ENCODE data around the gene NYAP2. TPM values are rescaled to one million over a fixed set of nuclear protein-coding genes. Genes with fewer than 3 reads are reported as not detected.

The NYAP2 gene
- total RNA-seq (2013; cell fraction: nucleolus; rRNA removed), result not detected in 2 replicates
- not detected in 2 replicates for total RNA-seq (2014; rRNA removed)
- not detected in 2 replicates for total RNA-seq (2014; rRNA removed; fragmentation: Illumina TruSeq; extraction: Trizol)
- total RNA-seq (2021), result not detected in 2 replicates
- polyA plus RNA-seq (2011; ENCODE audit: low read depth), result not detected
- 0.03 TPM in 1 of 2 replicates, not detected in the other for polyA plus RNA-seq (2011; rRNA removed)
- polyA plus RNA-seq (2011; cell fraction: cytosol; rRNA removed), result not detected in 2 replicates
- 0.03 TPM in 2 replicates for polyA plus RNA-seq (2011; cell fraction: nucleus; rRNA removed)
- not detected in 2 replicates for polyA plus RNA-seq (2012)
- not detected in 2 replicates for polyA plus RNA-seq (2014; fragmentation: Illumina TruSeq; extraction: Trizol)
- polyA plus RNA-seq (2014; fragmentation: Nextera tagmentation; extraction: Ambion mirVana), result not detected
- not detected in 2 replicates for polyA plus RNA-seq (2014; rRNA removed)
- polyA plus RNA-seq (2016; fragmentation: Nextera tagmentation; extraction: Ambion mirVana), result not detected
- polyA minus RNA-seq (2011; rRNA and poly(A)+ RNA removed), result not detected in 2 replicates
- polyA minus RNA-seq (2011; cell fraction: cytosol; rRNA and poly(A)+ RNA removed), result not detected in 2 replicates
- polyA minus RNA-seq (2011; cell fraction: nucleus; rRNA and poly(A)+ RNA removed), result not detected in 2 replicates
- Bru-seq, nascent RNA, result percentile 4 among the genes with signal in this experiment
- BruChase-seq, experiment 1, labeled RNA remaining after a 6-hour chase, result percentile 3 among the genes with signal in this experiment
- BruChase-seq, experiment 2, labeled RNA remaining after a 2-hour chase, result percentile 2 among the genes with signal in this experiment
- long read RNA-seq, experiment 1, result 0 reads
- long read RNA-seq, experiment 2, result 0 reads

DNA sequence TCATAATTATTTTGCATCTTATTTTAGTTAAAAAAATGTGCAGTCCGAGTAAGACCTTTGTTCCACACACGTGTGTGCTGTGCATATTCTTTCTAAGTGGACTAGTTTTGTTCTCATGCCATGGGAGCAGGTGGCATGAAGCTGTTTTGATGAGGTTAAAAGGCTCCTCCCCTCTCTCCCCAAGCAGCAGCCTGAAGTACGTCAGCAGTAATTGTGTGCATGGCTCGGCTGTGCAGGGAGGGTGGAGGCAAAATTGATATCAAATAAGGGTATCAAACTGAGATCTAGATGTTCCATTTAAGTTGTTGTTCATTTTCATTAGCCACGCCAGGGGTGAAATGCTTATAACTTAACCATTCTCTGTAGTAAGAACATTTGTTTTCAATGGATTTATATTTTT, at the start of gene NYAP2:
Gene NYAP2, plus strand, starts transcription at position 207 of the 400 bp plus-strand sequence. CDS start 9,171 bp downstream, outside the sequence.
- Histone ChIP-seq H2AFZ (ENCODE audit: control insufficient read depth, low read depth, low read length) (no peak within 1 kb of the TSS), H3K4me2 (ENCODE audit: control insufficient read depth, insufficient read depth) (no peak within 1 kb of the TSS), H3K36me3 (ENCODE audit: control insufficient read depth in 2 of 2, insufficient read depth in 2 of 2, low read length in 1 of 2) (no peaks in the 10 kb centered on the region), H3K9me3 (replicated peaks; ENCODE audit: control insufficient read depth, insufficient read depth, low read length) (no peaks in the 10 kb centered on the region), H3K9ac (ENCODE audit: control insufficient read depth, insufficient read depth, low read length) (no peak within 1 kb of the TSS), H3K79me2 (ENCODE audit: control insufficient read depth, insufficient read depth, low read length) (no peaks in the 10 kb centered on the region), H4K20me1 (ENCODE audit: control insufficient read depth, insufficient read depth) (no peaks in the 10 kb centered on the region), H3K27me3 (replicated peaks in 1 of 2; ENCODE audit: control insufficient read depth in 2 of 2, insufficient read depth in 2 of 2, low read length in 1 of 2) (no peaks in the 10 kb centered on the region), H3K4me1 (ENCODE audit: control insufficient read depth, insufficient read depth, low read length) (no peaks in the 10 kb centered on the region), H3K27ac (ENCODE audit: control insufficient read depth, insufficient read depth) (no peak within 1 kb of the TSS), H3K4me3 (no peak within 1 kb of the TSS)
- CTCF ChIA-PET, result no interaction called here
- FAIRE-seq, result no peak
- 11% methylated on average over 5 of the region's 5 CpGs for WGBS (ENCODE audit: insufficient coverage, insufficient replicate concordance, low lambda C conversion rate, missing lambda C conversion rate)
- RAD21 ChIA-PET (ENCODE audit: unreplicated experiment), result no interaction called here
- no peak for DNase-seq (ENCODE audit: low read depth, low spot score)
- intact Hi-C loops (cut with micrococcal nuclease; ENCODE audit: unreplicated experiment) (no loop called here), in situ Hi-C loops (cut with MboI) (no loop called here)
- POLR2A ChIA-PET, result no interaction called here
- no peak for ATAC-seq
- no TSS peak for BruUV-seq (replicated peaks)
- SMC1A ChIA-PET (ENCODE audit: uncharacterized antibody, unreplicated experiment), result no interaction called here
- TF ChIP-seq CHD1 (IDR thresholded peaks at IDR 0.05; ENCODE audit: low read depth, low read length), result no peak
- no peak for TF ChIP-seq SRF (IDR thresholded peaks at IDR 0.05; ENCODE audit: low read depth in 2 of 2, low read length in 2 of 2)
- no peak for TF ChIP-seq IKZF1 (conservative IDR thresholded peaks at IDR 0.05)
- TF ChIP-seq NBN (IDR thresholded peaks at IDR 0.05), result no peak
- TF ChIP-seq TBL1XR1 (IDR thresholded peaks at IDR 0.05; ENCODE audit: low read depth, low read length), result no peak
- TF ChIP-seq, protein P1, sequence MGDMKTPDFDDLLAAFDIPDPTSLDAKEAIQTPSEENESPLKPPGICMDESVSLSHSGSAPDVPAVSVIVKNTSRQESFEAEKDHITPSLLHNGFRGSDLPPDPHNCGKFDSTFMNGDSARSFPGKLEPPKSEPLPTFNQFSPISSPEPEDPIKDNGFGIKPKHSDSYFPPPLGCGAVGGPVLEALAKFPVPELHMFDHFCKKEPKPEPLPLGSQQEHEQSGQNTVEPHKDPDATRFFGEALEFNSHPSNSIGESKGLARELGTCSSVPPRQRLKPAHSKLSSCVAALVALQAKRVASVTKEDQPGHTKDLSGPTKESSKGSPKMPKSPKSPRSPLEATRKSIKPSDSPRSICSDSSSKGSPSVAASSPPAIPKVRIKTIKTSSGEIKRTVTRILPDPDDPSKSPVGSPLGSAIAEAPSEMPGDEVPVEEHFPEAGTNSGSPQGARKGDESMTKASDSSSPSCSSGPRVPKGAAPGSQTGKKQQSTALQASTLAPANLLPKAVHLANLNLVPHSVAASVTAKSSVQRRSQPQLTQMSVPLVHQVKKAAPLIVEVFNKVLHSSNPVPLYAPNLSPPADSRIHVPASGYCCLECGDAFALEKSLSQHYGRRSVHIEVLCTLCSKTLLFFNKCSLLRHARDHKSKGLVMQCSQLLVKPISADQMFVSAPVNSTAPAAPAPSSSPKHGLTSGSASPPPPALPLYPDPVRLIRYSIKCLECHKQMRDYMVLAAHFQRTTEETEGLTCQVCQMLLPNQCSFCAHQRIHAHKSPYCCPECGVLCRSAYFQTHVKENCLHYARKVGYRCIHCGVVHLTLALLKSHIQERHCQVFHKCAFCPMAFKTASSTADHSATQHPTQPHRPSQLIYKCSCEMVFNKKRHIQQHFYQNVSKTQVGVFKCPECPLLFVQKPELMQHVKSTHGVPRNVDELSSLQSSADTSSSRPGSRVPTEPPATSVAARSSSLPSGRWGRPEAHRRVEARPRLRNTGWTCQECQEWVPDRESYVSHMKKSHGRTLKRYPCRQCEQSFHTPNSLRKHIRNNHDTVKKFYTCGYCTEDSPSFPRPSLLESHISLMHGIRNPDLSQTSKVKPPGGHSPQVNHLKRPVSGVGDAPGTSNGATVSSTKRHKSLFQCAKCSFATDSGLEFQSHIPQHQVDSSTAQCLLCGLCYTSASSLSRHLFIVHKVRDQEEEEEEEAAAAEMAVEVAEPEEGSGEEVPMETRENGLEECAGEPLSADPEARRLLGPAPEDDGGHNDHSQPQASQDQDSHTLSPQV (IDR thresholded peaks at IDR 0.05), result no peak
- no peak for TF ChIP-seq POU2F2 (IDR thresholded peaks at IDR 0.05; ENCODE audit: borderline replicate concordance, low read depth, low read length)
- TF ChIP-seq, protein P2, sequence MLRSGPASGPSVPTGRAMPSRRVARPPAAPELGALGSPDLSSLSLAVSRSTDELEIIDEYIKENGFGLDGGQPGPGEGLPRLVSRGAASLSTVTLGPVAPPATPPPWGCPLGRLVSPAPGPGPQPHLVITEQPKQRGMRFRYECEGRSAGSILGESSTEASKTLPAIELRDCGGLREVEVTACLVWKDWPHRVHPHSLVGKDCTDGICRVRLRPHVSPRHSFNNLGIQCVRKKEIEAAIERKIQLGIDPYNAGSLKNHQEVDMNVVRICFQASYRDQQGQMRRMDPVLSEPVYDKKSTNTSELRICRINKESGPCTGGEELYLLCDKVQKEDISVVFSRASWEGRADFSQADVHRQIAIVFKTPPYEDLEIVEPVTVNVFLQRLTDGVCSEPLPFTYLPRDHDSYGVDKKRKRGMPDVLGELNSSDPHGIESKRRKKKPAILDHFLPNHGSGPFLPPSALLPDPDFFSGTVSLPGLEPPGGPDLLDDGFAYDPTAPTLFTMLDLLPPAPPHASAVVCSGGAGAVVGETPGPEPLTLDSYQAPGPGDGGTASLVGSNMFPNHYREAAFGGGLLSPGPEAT (IDR thresholded peaks at IDR 0.05; ENCODE audit: low read depth), result no peak
- no peak for TF ChIP-seq DPF2 (IDR thresholded peaks at IDR 0.05)
- TF ChIP-seq ZNF622 (IDR thresholded peaks at IDR 0.05), result no peak
- TF ChIP-seq, protein P3, sequence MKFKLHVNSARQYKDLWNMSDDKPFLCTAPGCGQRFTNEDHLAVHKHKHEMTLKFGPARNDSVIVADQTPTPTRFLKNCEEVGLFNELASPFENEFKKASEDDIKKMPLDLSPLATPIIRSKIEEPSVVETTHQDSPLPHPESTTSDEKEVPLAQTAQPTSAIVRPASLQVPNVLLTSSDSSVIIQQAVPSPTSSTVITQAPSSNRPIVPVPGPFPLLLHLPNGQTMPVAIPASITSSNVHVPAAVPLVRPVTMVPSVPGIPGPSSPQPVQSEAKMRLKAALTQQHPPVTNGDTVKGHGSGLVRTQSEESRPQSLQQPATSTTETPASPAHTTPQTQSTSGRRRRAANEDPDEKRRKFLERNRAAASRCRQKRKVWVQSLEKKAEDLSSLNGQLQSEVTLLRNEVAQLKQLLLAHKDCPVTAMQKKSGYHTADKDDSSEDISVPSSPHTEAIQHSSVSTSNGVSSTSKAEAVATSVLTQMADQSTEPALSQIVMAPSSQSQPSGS (IDR thresholded peaks at IDR 0.05; ENCODE audit: low read length), result no peak
- no peak for TF ChIP-seq ETV6 (conservative IDR thresholded peaks at IDR 0.05 in 1 of 2, IDR thresholded peaks at IDR 0.05 in 1 of 2; ENCODE audit: borderline replicate concordance in 1 of 2, low read depth in 1 of 2)
- TF ChIP-seq MXI1 (IDR thresholded peaks at IDR 0.05; ENCODE audit: low read depth, low read length), result no peak
- TF ChIP-seq HSF1 (IDR thresholded peaks at IDR 0.05; ENCODE audit: low read depth, low read length), result no peak

Measured in GM12878 (cell line).